ENCODE data around the gene MANSC1.

Gene MANSC1

GRCh38 chr12:12367482-12367998, 17.5 kb upstream of the MANSC1 start:
- no peak overlapping the region for H3K27ac ChIP-seq (ENCODE audit: low read depth, low read length)
- no peak overlapping the region for H3K4me2 ChIP-seq (ENCODE audit: low read depth, low read length, poor library complexity, severe bottlenecking)
- no peak overlapping the region for H3K9ac ChIP-seq (ENCODE audit: low read length)
- H2AFZ ChIP-seq (ENCODE audit: low read depth, low read length, severe bottlenecking), result no peak overlapping the region
- H3K9me3 ChIP-seq (ENCODE audit: insufficient read depth, low read length), result no peaks in the 10 kb centered on the region
- no peaks in the 10 kb centered on the region for H4K20me1 ChIP-seq (ENCODE audit: low read depth, low read length)
- H3F3A ChIP-seq (ENCODE audit: insufficient read depth), result no peaks in the 10 kb centered on the region
- no peaks in the 10 kb centered on the region for H3K36me3 ChIP-seq (ENCODE audit: low read length)
- no peaks in the 10 kb centered on the region for H3K9me2 ChIP-seq (replicated peaks; ENCODE audit: insufficient read depth, low read length)
- no peaks in the 10 kb centered on the region for H3K27me3 ChIP-seq (ENCODE audit: low read length)
- no peaks in the 10 kb centered on the region for H3K79me2 ChIP-seq (ENCODE audit: insufficient read depth, low read length)
- no peak overlapping the region for H3K4me3 ChIP-seq (ENCODE audit: insufficient read depth, low read length, poor library complexity, severe bottlenecking)
- TF ChIP-seq, protein P1, sequence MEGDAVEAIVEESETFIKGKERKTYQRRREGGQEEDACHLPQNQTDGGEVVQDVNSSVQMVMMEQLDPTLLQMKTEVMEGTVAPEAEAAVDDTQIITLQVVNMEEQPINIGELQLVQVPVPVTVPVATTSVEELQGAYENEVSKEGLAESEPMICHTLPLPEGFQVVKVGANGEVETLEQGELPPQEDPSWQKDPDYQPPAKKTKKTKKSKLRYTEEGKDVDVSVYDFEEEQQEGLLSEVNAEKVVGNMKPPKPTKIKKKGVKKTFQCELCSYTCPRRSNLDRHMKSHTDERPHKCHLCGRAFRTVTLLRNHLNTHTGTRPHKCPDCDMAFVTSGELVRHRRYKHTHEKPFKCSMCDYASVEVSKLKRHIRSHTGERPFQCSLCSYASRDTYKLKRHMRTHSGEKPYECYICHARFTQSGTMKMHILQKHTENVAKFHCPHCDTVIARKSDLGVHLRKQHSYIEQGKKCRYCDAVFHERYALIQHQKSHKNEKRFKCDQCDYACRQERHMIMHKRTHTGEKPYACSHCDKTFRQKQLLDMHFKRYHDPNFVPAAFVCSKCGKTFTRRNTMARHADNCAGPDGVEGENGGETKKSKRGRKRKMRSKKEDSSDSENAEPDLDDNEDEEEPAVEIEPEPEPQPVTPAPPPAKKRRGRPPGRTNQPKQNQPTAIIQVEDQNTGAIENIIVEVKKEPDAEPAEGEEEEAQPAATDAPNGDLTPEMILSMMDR (IDR thresholded peaks at IDR 0.05; ENCODE audit: insufficient read depth, low read length, poor library complexity, severe bottlenecking), result no peak
- no peak for TF ChIP-seq EZH2phosphoT487 (conservative IDR thresholded peaks at IDR 0.05; ENCODE audit: low read length)

- Histone ChIP-seq H3K4me3 (ENCODE audit: insufficient read depth, low read length, poor library complexity, severe bottlenecking) (no peak overlapping the region), H3F3A (ENCODE audit: insufficient read depth) (no peaks in the 10 kb centered on the region), H3K4me2 (ENCODE audit: low read depth, low read length, poor library complexity, severe bottlenecking) (no peak overlapping the region), H3K9me3 (ENCODE audit: insufficient read depth, low read length) (no peaks in the 10 kb centered on the region), H3K9me2 (replicated peaks; ENCODE audit: insufficient read depth, low read length) (no peaks in the 10 kb centered on the region), H2AFZ (ENCODE audit: low read depth, low read length, severe bottlenecking) (no peak overlapping the region), H4K20me1 (ENCODE audit: low read depth, low read length) (no peaks in the 10 kb centered on the region), H3K27ac (ENCODE audit: low read depth, low read length) (no peak overlapping the region), H3K79me2 (ENCODE audit: insufficient read depth, low read length) (no peaks in the 10 kb centered on the region), H3K27me3 (ENCODE audit: low read length) (no peaks in the 10 kb centered on the region), H3K9ac (ENCODE audit: low read length) (no peak overlapping the region), H3K36me3 (ENCODE audit: low read length) (no peaks in the 10 kb centered on the region)
- TF ChIP-seq EZH2phosphoT487 (conservative IDR thresholded peaks at IDR 0.05; ENCODE audit: low read length), result no peak
- TF ChIP-seq, protein P1 (IDR thresholded peaks at IDR 0.05; ENCODE audit: insufficient read depth, low read length, poor library complexity, severe bottlenecking), result no peak
Observed at GRCh38 chr12:12366701-12367481, 16.8 kb upstream of the MANSC1 start.

DNA sequence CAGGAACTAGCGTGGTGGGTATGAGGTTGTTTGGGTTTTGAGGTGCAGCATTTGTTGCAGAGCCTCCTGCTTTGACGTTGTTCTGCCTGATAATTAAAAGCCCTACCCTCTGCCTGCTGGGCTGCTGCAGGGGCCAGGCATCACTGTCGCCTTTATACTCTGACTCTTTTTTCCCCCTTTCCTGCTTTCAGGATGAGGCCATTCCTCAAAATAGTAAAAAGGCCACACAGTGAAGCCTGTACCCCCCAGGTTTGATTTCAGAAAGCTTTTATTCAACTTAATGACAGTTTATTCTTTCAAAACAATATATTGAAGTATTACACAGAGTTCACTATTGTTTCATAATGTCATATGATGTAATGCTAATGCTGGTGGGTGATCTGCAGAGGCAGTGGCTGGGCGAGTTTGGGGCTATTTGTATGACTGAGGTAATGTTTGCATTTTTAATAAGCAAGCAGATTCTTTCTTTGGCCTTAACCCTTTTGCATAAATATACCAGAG, 15.9 kb upstream of the MANSC1 start:
- Histone ChIP-seq H3K36me3 (ENCODE audit: low read length) (no peaks in the 10 kb centered on the region), H3K27me3 (ENCODE audit: low read length) (no peaks in the 10 kb centered on the region), H3K9ac (ENCODE audit: low read length) (no peak overlapping the region), H2AFZ (ENCODE audit: low read depth, low read length, severe bottlenecking) (no peak overlapping the region), H3F3A (ENCODE audit: insufficient read depth) (no peaks in the 10 kb centered on the region), H3K27ac (ENCODE audit: low read depth, low read length) (no peak overlapping the region), H3K9me2 (replicated peaks; ENCODE audit: insufficient read depth, low read length) (no peaks in the 10 kb centered on the region), H3K4me2 (ENCODE audit: low read depth, low read length, poor library complexity, severe bottlenecking) (no peak overlapping the region), H4K20me1 (ENCODE audit: low read depth, low read length) (no peaks in the 10 kb centered on the region), H3K4me3 (ENCODE audit: insufficient read depth, low read length, poor library complexity, severe bottlenecking) (no peak overlapping the region), H3K79me2 (ENCODE audit: insufficient read depth, low read length) (no peaks in the 10 kb centered on the region), H3K9me3 (ENCODE audit: insufficient read depth, low read length) (no peaks in the 10 kb centered on the region)
- TF ChIP-seq, protein P1 (IDR thresholded peaks at IDR 0.05; ENCODE audit: insufficient read depth, low read length, poor library complexity, severe bottlenecking), result no peak
- no peak for TF ChIP-seq EZH2phosphoT487 (conservative IDR thresholded peaks at IDR 0.05; ENCODE audit: low read length)
